Left ventricle myocardium superior (tissue), 1 donor: ENCODE measurements around the gene CDCA4. TPM values are rescaled to one million over a fixed set of nuclear protein-coding genes. Genes with fewer than 3 reads are reported as not detected.

Source experiments
- ATAC-seq: fragments of 200-7000 bp; cut with Tn5 transposase; one replicate; pipeline ENCODE4 v1.9.1; 2020; ENCODE audit warnings: mild to moderate bottlenecking, moderate library complexity
- DNase-seq: peaks from one replicate; pipeline ENCODE4 v3.0.0-alpha.2; 2020
- intact Hi-C: fragments of 100-400 bp; cut with micrococcal nuclease; formaldehyde crosslinking; loops from one replicate; pipeline ENCODE4 v1.11.0; 2022
- total RNA-seq: library from RNA; stranded (reverse); fragmentation: NEBNext Ultra II Directional; extraction: Animal tissue kit (Norgen Biotek cat#: 25700); gene quantifications from one replicate; pipeline ENCODE4 v1.2.1, GENCODE V29; 2021
- donor health status: DM: no; HTN: yes; CAD: no; lungs with severe emphysema.

The CDCA4 gene
- total RNA-seq, 1 donor from 2014 or later = 1.9 TPM

- intact Hi-C loops = no loop called here
- DNase-seq = no peak
- no peak for ATAC-seq
Measured at GRCh38 chr14:105022276-105022670, 1.4 kb upstream of the CDCA4 start.

GRCh38 chr14:105021656-105022275 is 883 bp upstream of the CDCA4 start:
- ATAC-seq (no peak), DNase-seq (peak; percentile 52)
- intact Hi-C loops = no loop called here

GRCh38 chr14:105019861-105020814 is 745 bp downstream of the CDCA4 start:
- no peak for ATAC-seq
- intact Hi-C loops = no loop called here
- peak; percentile 52 for DNase-seq

- DNase-seq = no peak
- intact Hi-C loops = no loop called here
- no peak for ATAC-seq
Measured at GRCh38 chr14:105018414-105018813, 2.5 kb downstream of the CDCA4 start.

- intact Hi-C loops = no loop called here
- DNase-seq = no peak
- ATAC-seq = no peak
Measured at GRCh38 chr14:105015905-105016304, 5.0 kb downstream of the CDCA4 start.

- intact Hi-C loops = no loop called here
- DNase-seq (no peak), ATAC-seq (no peak)
Measured at GRCh38 chr14:105015242-105015641, 5.6 kb downstream of the CDCA4 start.

GRCh38 chr14:105014631-105015030 is 6.3 kb downstream of the CDCA4 start:
- DNase-seq (no peak), ATAC-seq (no peak)
- intact Hi-C loops = no loop called here

- intact Hi-C loops = no loop called here
- no peak for DNase-seq
- no peak for ATAC-seq
Measured at GRCh38 chr14:105014032-105014431, 6.9 kb downstream of the CDCA4 start.

- ATAC-seq = peak; percentile 84
- intact Hi-C loops = no loop called here
Measured at GRCh38 chr14:105013150-105013785, 7.6 kb downstream of the CDCA4 start.

GRCh38 chr14:105012171-105012985 is 8.5 kb downstream of the CDCA4 start:
- no peak for DNase-seq
- intact Hi-C loops = no loop called here
- peak; percentile 86 for ATAC-seq

More at GRCh38 chr14:105013150-105013785, 7.6 kb downstream of the CDCA4 start:
- DNase-seq = peak; percentile 73

GRCh38 chr14:105011312-105011990 is 9.4 kb downstream of the CDCA4 start:
- ATAC-seq = no peak
- intact Hi-C loops = no loop called here
- DNase-seq = no peak

GRCh38 chr14:105010891-105011291 is 10.0 kb downstream of the CDCA4 start:
- no peak for DNase-seq
- no peak for ATAC-seq

GRCh38 chr14:105010106-105010505 is 10.8 kb downstream of the CDCA4 start:
- DNase-seq = no peak
- intact Hi-C loops = no loop called here
- no peak for ATAC-seq

More at GRCh38 chr14:105010891-105011291, 10.0 kb downstream of the CDCA4 start:
- intact Hi-C loops = no loop called here

GRCh38 chr14:105007593-105008264 is 13.2 kb downstream of the CDCA4 start:
- intact Hi-C loops = no loop called here
- no peak for ATAC-seq
- no peak for DNase-seq

- ATAC-seq = no peak
Measured at GRCh38 chr14:105006831-105007592, 13.9 kb downstream of the CDCA4 start.

GRCh38 chr14:105005929-105006830 is 14.7 kb downstream of the CDCA4 start:
- ATAC-seq (no peak), DNase-seq (no peak)
- intact Hi-C loops = no loop called here

More at GRCh38 chr14:105006831-105007592, 13.9 kb downstream of the CDCA4 start:
- intact Hi-C loops = no loop called here
- no peak for DNase-seq
